Stimulated activated CD4-positive, alpha-beta T cell treated with anti-CD3 and anti-CD28 coated beads, Interleukin-15, amount 100 ng/mL, for 1 hour (primary cell): ENCODE data around the gene VPS29.
A peak's percentile ranks its signal among the peaks of the same experiment; 100 is the strongest.

ENCODE experiments used
- DNase-seq, 2 donors: peaks; one replicate each; pipeline ENCODE4 v3.0.0-alpha.2; 2020; ENCODE audit warnings: low read depth in 1 of 2, low spot score in 1 of 2

The VPS29 gene

GRCh38 chr12:110451263-110451662 lies 50.6 kb downstream of the VPS29 start:
- DNase-seq, result no peak

GRCh38 chr12:110449799-110450497 lies 52.0 kb downstream of the VPS29 start, which contains the start of gene ARPC3:
Gene ARPC3, minus strand, starts transcription at chr12:110450337. Its CDS starts 77 bp downstream, at chr12:110450260.
- DNase-seq, result peak; percentile 88 to 89

- no peak for DNase-seq
These were observed 57.5 kb downstream of the VPS29 start for GRCh38 chr12:110444455-110444854.
